GM19328 (cell line): ENCODE measurements around the gene MGST1.
"Not testable (repeated sequence)": the region's sequence is repeated elsewhere in the genome, so short reads cannot be mapped to it uniquely, and the experiment has no call there.

Source experiments
- ATAC-seq: cut with Tn5 transposase; IDR thresholded peaks from one replicate; pipeline ENCODE4 v1.9.1; 2021; ENCODE audit warnings: mild to moderate bottlenecking, moderate library complexity; ENCODE audit not compliant: unreplicated experiment

The MGST1 gene

GRCh38 chr12:16350682-16351081 is 3.2 kb downstream of the MGST1 start:
- no peak for ATAC-seq

- no peak for ATAC-seq
These were observed 5.0 kb downstream of the MGST1 start for GRCh38 chr12:16352481-16352880.

- no peak for ATAC-seq
These were observed 11.4 kb downstream of the MGST1 start for GRCh38 chr12:16358878-16359277.

GRCh38 chr12:16359512-16360491 is 12.4 kb downstream of the MGST1 start:
- no peak for ATAC-seq

GRCh38 chr12:16361142-16361783 is 13.8 kb downstream of the MGST1 start:
- ATAC-seq: no peak

- ATAC-seq: no peak
These were observed 15.1 kb downstream of the MGST1 start for GRCh38 chr12:16362550-16362949.

GRCh38 chr12:16369156-16369555 is 21.7 kb downstream of the MGST1 start:
- no peak for ATAC-seq

GRCh38 chr12:16370096-16370495 is 22.7 kb downstream of the MGST1 start:
- no peak for ATAC-seq

GRCh38 chr12:16382652-16383312 is 35.3 kb downstream of the MGST1 start:
- not testable (repeated sequence) for ATAC-seq

- no peak for ATAC-seq
These were observed 37.3 kb downstream of the MGST1 start for GRCh38 chr12:16384732-16385131.

GRCh38 chr12:16385782-16386646 is 38.6 kb downstream of the MGST1 start:
- ATAC-seq: no peak

- ATAC-seq: no peak
These were observed 40.5 kb downstream of the MGST1 start for GRCh38 chr12:16387919-16388318.

GRCh38 chr12:16389594-16389993 is 42.1 kb downstream of the MGST1 start:
- no peak for ATAC-seq

- ATAC-seq: no peak
These were observed 45.5 kb downstream of the MGST1 start for GRCh38 chr12:16392846-16393535.

- ATAC-seq: no peak
These were observed 51.7 kb downstream of the MGST1 start for GRCh38 chr12:16399101-16399500.

- not testable (repeated sequence) for ATAC-seq
These were observed 54.4 kb downstream of the MGST1 start for GRCh38 chr12:16401835-16402234.

GRCh38 chr12:16407346-16407745 is 59.9 kb downstream of the MGST1 start:
- no peak for ATAC-seq
